ENCODE results near the gene MYOG. TPM values are rescaled to one million over a fixed set of nuclear protein-coding genes. Genes with fewer than 3 reads are reported as not detected.

The MYOG gene
- total RNA-seq, 2 experiments from 2014 or later, result not detected

DNA sequence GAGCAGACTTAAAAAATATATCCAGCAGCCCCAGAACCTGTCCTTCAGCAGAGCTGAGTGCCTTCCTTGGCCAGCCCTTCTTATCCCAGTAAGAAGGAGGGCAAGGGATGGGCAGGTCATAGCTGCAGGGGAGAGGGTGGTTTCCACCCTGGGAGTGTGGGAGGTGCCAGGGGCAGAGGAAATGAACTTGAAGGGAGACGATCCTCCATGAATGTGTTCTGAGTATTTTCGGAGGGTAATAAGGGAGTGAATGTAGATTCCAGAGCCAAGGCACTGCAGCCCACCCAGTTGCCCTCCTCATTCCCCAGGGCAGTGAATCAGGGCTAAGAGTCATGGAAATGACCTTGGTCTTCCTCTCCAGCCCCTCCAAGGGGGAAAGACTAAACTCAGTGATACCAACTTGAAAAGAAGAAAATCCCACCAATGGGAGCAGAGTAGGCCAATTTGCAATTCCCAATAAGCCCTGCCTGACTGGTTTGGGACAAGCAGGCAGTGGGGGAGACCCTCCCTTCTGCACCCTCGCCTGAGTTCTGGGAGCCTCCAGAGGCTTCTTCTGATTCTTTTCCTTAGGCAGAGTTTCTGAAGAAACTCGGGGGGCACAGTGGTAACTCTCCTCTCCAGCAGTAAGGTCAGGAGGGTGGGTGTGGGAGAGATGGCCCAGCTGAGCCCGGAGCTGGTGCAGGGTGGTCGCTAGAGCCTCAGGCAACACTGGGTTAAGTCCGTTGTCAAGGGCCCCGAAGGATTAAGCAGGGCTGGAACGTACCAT, 4.2 kb downstream of the MYOG start:
- Mint-ChIP-seq H3K4me1 (ENCODE audit: low read depth) (no peaks in the 10 kb centered on the region), H3K4me3 (no peak overlapping the region), H3K27ac (no peak overlapping the region), H3K36me3 (ENCODE audit: low read depth) (no peaks in the 10 kb centered on the region), H3K9me3 (no peaks in the 10 kb centered on the region), H3K27me3 (peaks cover 17% of the 10 kb centered on the region)
- ATAC-seq (no peak), DNase-seq (no peak)
- POLR2A ChIA-PET, result no interaction called here
- intact Hi-C loops (cut with micrococcal nuclease), result no loop called here
- CTCF ChIA-PET, result interaction anchor here (1.4 kb wide), 2 partner anchors 42 kb away, joined by 3 to 6 read pairs; no protein-coding TSS in a partner anchor
- TF ChIP-seq CTCF (IDR thresholded peaks at IDR 0.05), result no peak

- intact Hi-C loops (cut with micrococcal nuclease), result no loop called here
- Mint-ChIP-seq H3K36me3 (ENCODE audit: low read depth) (peaks cover 4% of the 10 kb centered on the region), H3K27ac (no peak overlapping the region), H3K9me3 (no peaks in the 10 kb centered on the region), H3K27me3 (peaks cover 22% of the 10 kb centered on the region), H3K4me3 (no peak overlapping the region), H3K4me1 (ENCODE audit: low read depth) (peaks cover 4% of the 10 kb centered on the region)
- no peak for DNase-seq
- ATAC-seq, result no peak
- CTCF ChIA-PET, result interaction anchor here (0.8 to 1.4 kb wide), 2 partner anchors 40 to 81 kb away, joined by 3 read pairs; no protein-coding TSS in a partner anchor
- POLR2A ChIA-PET, result no interaction called here
- no peak for TF ChIP-seq CTCF (IDR thresholded peaks at IDR 0.05)
These were observed 5.4 kb downstream of the MYOG start for GRCh38 chr1:203080456-203080855.

GRCh38 chr1:203078478-203078877, 7.3 kb downstream of the MYOG start:
- intact Hi-C loops (cut with micrococcal nuclease), result no loop called here
- peaks cover 34% of the 10 kb centered on the region for H3K27me3 Mint-ChIP-seq
- ChIA-PET POLR2A (interaction anchor here (1.8 kb wide), 1 partner anchor 12 kb away, joined by 4 read pairs; no protein-coding TSS in a partner anchor), CTCF (no interaction called here)
- no peak for DNase-seq
- H3K9me3 Mint-ChIP-seq, result no peaks in the 10 kb centered on the region
- no peak for TF ChIP-seq CTCF (IDR thresholded peaks at IDR 0.05)
- no peak for ATAC-seq
- no peak overlapping the region for H3K27ac Mint-ChIP-seq
- no peak overlapping the region for H3K4me3 Mint-ChIP-seq
- peaks cover 4% of the 10 kb centered on the region for H3K4me1 Mint-ChIP-seq (ENCODE audit: low read depth)
- H3K36me3 Mint-ChIP-seq (ENCODE audit: low read depth), result peaks cover 7% of the 10 kb centered on the region

DNA sequence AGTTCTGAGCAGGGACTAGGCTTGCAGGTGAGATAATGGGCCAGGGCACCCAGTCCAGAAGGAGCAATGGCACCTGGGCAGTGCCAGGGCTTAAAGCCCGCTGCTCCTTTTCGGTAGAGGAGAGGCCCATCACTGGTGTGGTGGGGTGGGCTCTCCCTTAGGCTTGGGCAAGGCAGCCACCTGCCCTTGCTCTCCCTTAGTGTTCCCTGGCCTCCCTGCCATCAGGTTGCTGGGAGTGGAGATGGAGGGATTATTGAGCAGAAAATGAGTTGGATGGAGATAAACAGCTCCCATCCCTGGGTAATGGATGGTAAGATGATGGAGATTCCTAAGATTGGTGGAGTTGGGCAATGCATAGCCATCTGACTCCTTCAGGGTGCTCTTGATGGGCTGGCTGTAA, 7.9 kb downstream of the MYOG start:
- ChIA-PET POLR2A (interaction anchor here (1.8 kb wide), 1 partner anchor 11 kb away, joined by 4 read pairs; no protein-coding TSS in a partner anchor), CTCF (interaction anchor here (0.8 kb wide), 1 partner anchor 13 kb away, joined by 3 read pairs; no protein-coding TSS in a partner anchor)
- no peak overlapping the region for H3K27ac Mint-ChIP-seq
- DNase-seq (no peak), ATAC-seq (no peak)
- TF ChIP-seq CTCF (IDR thresholded peaks at IDR 0.05), result no peak
- H3K36me3 Mint-ChIP-seq (ENCODE audit: low read depth), result peaks cover 7% of the 10 kb centered on the region
- intact Hi-C loops (cut with micrococcal nuclease), result no loop called here
- H3K9me3 Mint-ChIP-seq, result no peaks in the 10 kb centered on the region
- H3K27me3 Mint-ChIP-seq, result peaks cover 38% of the 10 kb centered on the region
- H3K4me1 Mint-ChIP-seq (ENCODE audit: low read depth), result peaks cover 4% of the 10 kb centered on the region
- H3K4me3 Mint-ChIP-seq, result no peak overlapping the region

DNA sequence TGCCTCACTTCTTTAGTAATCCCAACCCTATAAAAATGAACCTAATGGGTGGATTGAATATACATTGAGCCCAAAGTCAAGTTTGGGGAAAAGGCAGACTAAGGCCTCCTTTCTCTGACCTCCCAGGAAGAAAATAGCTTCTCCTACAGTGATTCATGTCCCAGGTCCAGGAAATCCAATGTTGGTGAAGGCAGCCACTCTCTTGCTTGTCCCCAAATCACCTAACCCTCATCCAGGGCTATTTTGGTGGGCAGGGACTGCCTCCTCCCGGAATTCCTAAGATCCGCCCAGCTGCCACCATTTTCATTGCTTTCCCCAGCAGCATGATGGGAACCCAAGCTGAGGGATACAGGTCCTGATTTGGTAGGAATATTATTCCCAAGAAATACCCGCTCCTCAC, 8.4 kb downstream of the MYOG start:
- no peak overlapping the region for H3K4me3 Mint-ChIP-seq
- intact Hi-C loops (cut with micrococcal nuclease), result no loop called here
- ATAC-seq, result no peak
- POLR2A ChIA-PET, result interaction anchor here (1.8 kb wide), 1 partner anchor 11 kb away, joined by 4 read pairs; no protein-coding TSS in a partner anchor
- peaks cover 38% of the 10 kb centered on the region for H3K27me3 Mint-ChIP-seq
- CTCF ChIA-PET, result interaction anchor here (0.8 to 1.5 kb wide), 3 partner anchors 13 to 95 kb away, joined by 3 to 6 read pairs (median 4); no protein-coding TSS in a partner anchor
- H3K4me1 Mint-ChIP-seq (ENCODE audit: low read depth), result peaks cover 4% of the 10 kb centered on the region
- H3K9me3 Mint-ChIP-seq, result no peaks in the 10 kb centered on the region
- H3K27ac Mint-ChIP-seq, result no peak overlapping the region
- DNase-seq, result no peak
- no peak for TF ChIP-seq CTCF (IDR thresholded peaks at IDR 0.05)
- H3K36me3 Mint-ChIP-seq (ENCODE audit: low read depth), result peaks cover 7% of the 10 kb centered on the region
